GM12891 (cell line): ENCODE data around the gene PIK3R2.

ENCODE experiments used
- PAX5 ChIP-seq: IDR thresholded peaks from 2 replicates; pipeline ENCODE4 v1.6.1; 2011; ENCODE audit warnings: low read length, moderate library complexity, mild to moderate bottlenecking; ENCODE audit not compliant: insufficient read depth, severe bottlenecking
- POLR2A ChIP-seq: IDR thresholded peaks from 2 replicates; pipeline ENCODE4 v1.6.1; 2011; ENCODE audit warnings: low read depth, low read length, control low read depth
- POLR2AphosphoS5 ChIP-seq: IDR thresholded peaks from 2 replicates; pipeline ENCODE4 v1.6.1; 2011; ENCODE audit warnings: low read depth, low read length, control low read depth
- SPI1 ChIP-seq: IDR thresholded peaks from 2 replicates; pipeline ENCODE4 v1.6.1; 2011; ENCODE audit warnings: low read depth, low read length, control low read depth
- TAF1 ChIP-seq: IDR thresholded peaks from 2 replicates; pipeline ENCODE4 v1.6.1; 2011; ENCODE audit warnings: low read depth, low read length, control low read depth

- TF ChIP-seq POLR2AphosphoS5 (no peak), POLR2A (no peak), SPI1 (no peak), TAF1 (no peak), PAX5 (no peak)
Observed at GRCh38 chr19:18171605-18172327, 18.8 kb downstream of the PIK3R2 start.
